Measurements from ENCODE around the gene PRKAA1. TPM values are rescaled to one million over a fixed set of nuclear protein-coding genes. Genes with fewer than 3 reads are reported as not detected.
A peak's percentile ranks its signal among the peaks of the same experiment; 100 is the strongest.

Gene PRKAA1
- total and polyA plus RNA-seq, 2 of the 13 experiments (the other 11 are each of a cell fraction or from before 2014, with no cell fraction given), result 36.6 to 58.0 TPM

GRCh38 chr5:40755407-40756365, 42.5 kb downstream of the PRKAA1 start, which contains the start of gene TTC33 (continued):
- TF ChIP-seq NFATC3 (CRISPR knock-in tag; IDR thresholded peaks at IDR 0.05) (0 out of 2 replicates have a peak, but pooled peaks have one; percentile 78), POLR2G (IDR thresholded peaks at IDR 0.05; ENCODE audit: low read depth, low read length) (peak; percentile 79), KMT2B (CRISPR knock-in tag; IDR thresholded peaks at IDR 0.05) (peak; percentile 75; the same call in 1 of the 2 replicates), KLF13 (CRISPR knock-in tag; IDR thresholded peaks at IDR 0.05) (0 out of 2 replicates have a peak, but pooled peaks have one; percentile 35), MXD3 (CRISPR knock-in tag; IDR thresholded peaks at IDR 0.05) (peak; percentile 82), ERF (CRISPR knock-in tag; IDR thresholded peaks at IDR 0.05) (peak; percentile 76), ZNF891 (CRISPR knock-in tag; IDR thresholded peaks at IDR 0.05) (peak; percentile 80; the same call in 1 of the 2 replicates), ZNF780A (CRISPR knock-in tag; IDR thresholded peaks at IDR 0.05) (no peak), HMGXB3 (CRISPR knock-in tag; IDR thresholded peaks at IDR 0.05; ENCODE audit: borderline replicate concordance) (peak; percentile 87), ZNF136 (CRISPR knock-in tag; IDR thresholded peaks at IDR 0.05; ENCODE audit: low read depth) (no peak), NFIB (CRISPR knock-in tag; IDR thresholded peaks at IDR 0.05; ENCODE audit: borderline replicate concordance) (no peak), ZNF414 (CRISPR knock-in tag; IDR thresholded peaks at IDR 0.05) (peak; percentile 57), ZNF572 (CRISPR knock-in tag; IDR thresholded peaks at IDR 0.05) (no peak), KLF12 (CRISPR knock-in tag; IDR thresholded peaks at IDR 0.05; ENCODE audit: borderline replicate concordance) (no peak), ZBTB4 (CRISPR knock-in tag; IDR thresholded peaks at IDR 0.05; ENCODE audit: borderline replicate concordance) (no peak; the same call in 1 of the 2 replicates), ZBTB38 (CRISPR knock-in tag; IDR thresholded peaks at IDR 0.05) (peak; percentile 34; the same call in 1 of the 2 replicates), ZNF589 (CRISPR knock-in tag; conservative IDR thresholded peaks at IDR 0.05) (peak; percentile 72; the same call in 1 of the 2 replicates), RFX5 (IDR thresholded peaks at IDR 0.05; ENCODE audit: low read depth, low read length) (no peak), FOXM1 (CRISPR knock-in tag; IDR thresholded peaks at IDR 0.05) (no peak), TRIM24 (CRISPR knock-in tag; IDR thresholded peaks at IDR 0.05) (no peak)

Measured in HepG2 (cell line).